ENCODE measurements around the gene CFAP61.

CFAP61 gene

GRCh38 chr20:20251836-20252235 lies 199.5 kb downstream of the CFAP61 start:
- Histone ChIP-seq H3K27me3 (ENCODE audit: insufficient read depth, low read length, poor library complexity, severe bottlenecking) (no peaks in the 10 kb centered on the region), H3K9me3 (ENCODE audit: insufficient read depth, low read depth, low read length) (no peaks in the 10 kb centered on the region), H3K4me3 (ENCODE audit: low read length, poor library complexity, severe bottlenecking) (no peak overlapping the region), H3K4me1 (ENCODE audit: insufficient read depth, low read length, poor library complexity, severe bottlenecking) (no peaks in the 10 kb centered on the region), H3K9ac (ENCODE audit: low read depth, low read length, poor library complexity, severe bottlenecking) (no peak overlapping the region), H3K79me2 (ENCODE audit: insufficient read depth, low read length) (no peaks in the 10 kb centered on the region), H3K9me2 (replicated peaks; ENCODE audit: low read depth, low read length) (no peaks in the 10 kb centered on the region), H3F3A (ENCODE audit: low read depth) (no peaks in the 10 kb centered on the region), H2AFZ (ENCODE audit: low read length) (no peak overlapping the region), H3K4me2 (ENCODE audit: low read depth, low read length, poor library complexity, severe bottlenecking) (no peak overlapping the region), H4K20me1 (ENCODE audit: insufficient read depth, low read length, poor library complexity, severe bottlenecking) (no peaks in the 10 kb centered on the region), H3K36me3 (ENCODE audit: insufficient read depth, low read length) (no peaks in the 10 kb centered on the region)
- TF ChIP-seq EZH2phosphoT487 (IDR thresholded peaks at IDR 0.05; ENCODE audit: borderline replicate concordance): no peak
- TF ChIP-seq CTCF (conservative IDR thresholded peaks at IDR 0.05; ENCODE audit: low read length): no peak

GRCh38 chr20:20253039-20253743 lies 200.9 kb downstream of the CFAP61 start:
- Histone ChIP-seq H3K4me3 (ENCODE audit: low read length, poor library complexity, severe bottlenecking) (no peak overlapping the region), H3K27me3 (ENCODE audit: insufficient read depth, low read length, poor library complexity, severe bottlenecking) (peaks cover under 1% of the 10 kb centered on the region), H2AFZ (ENCODE audit: low read length) (no peak overlapping the region), H3K9ac (ENCODE audit: low read depth, low read length, poor library complexity, severe bottlenecking) (no peak overlapping the region), H3K9me3 (ENCODE audit: insufficient read depth, low read depth, low read length) (no peaks in the 10 kb centered on the region), H3K9me2 (replicated peaks; ENCODE audit: low read depth, low read length) (no peaks in the 10 kb centered on the region), H3K4me1 (ENCODE audit: insufficient read depth, low read length, poor library complexity, severe bottlenecking) (no peaks in the 10 kb centered on the region), H4K20me1 (ENCODE audit: insufficient read depth, low read length, poor library complexity, severe bottlenecking) (no peaks in the 10 kb centered on the region), H3F3A (ENCODE audit: low read depth) (no peaks in the 10 kb centered on the region), H3K79me2 (ENCODE audit: insufficient read depth, low read length) (no peaks in the 10 kb centered on the region), H3K4me2 (ENCODE audit: low read depth, low read length, poor library complexity, severe bottlenecking) (no peak overlapping the region), H3K36me3 (ENCODE audit: insufficient read depth, low read length) (no peaks in the 10 kb centered on the region)
- TF ChIP-seq CTCF (conservative IDR thresholded peaks at IDR 0.05; ENCODE audit: low read length): no peak
- no peak for TF ChIP-seq EZH2phosphoT487 (IDR thresholded peaks at IDR 0.05; ENCODE audit: borderline replicate concordance)

- no peak overlapping the region for H3K4me3 ChIP-seq (ENCODE audit: low read length, poor library complexity, severe bottlenecking)
- no peaks in the 10 kb centered on the region for H3K79me2 ChIP-seq (ENCODE audit: insufficient read depth, low read length)
- no peaks in the 10 kb centered on the region for H3K4me1 ChIP-seq (ENCODE audit: insufficient read depth, low read length, poor library complexity, severe bottlenecking)
- H4K20me1 ChIP-seq (ENCODE audit: insufficient read depth, low read length, poor library complexity, severe bottlenecking): no peaks in the 10 kb centered on the region
- peaks cover 7% of the 10 kb centered on the region for H3K27me3 ChIP-seq (ENCODE audit: insufficient read depth, low read length, poor library complexity, severe bottlenecking)
- no peaks in the 10 kb centered on the region for H3K9me2 ChIP-seq (replicated peaks; ENCODE audit: low read depth, low read length)
- no peak overlapping the region for H3K9ac ChIP-seq (ENCODE audit: low read depth, low read length, poor library complexity, severe bottlenecking)
- TF ChIP-seq EZH2phosphoT487 (IDR thresholded peaks at IDR 0.05; ENCODE audit: borderline replicate concordance): no peak
- TF ChIP-seq CTCF (conservative IDR thresholded peaks at IDR 0.05; ENCODE audit: low read length): no peak
- H3K36me3 ChIP-seq (ENCODE audit: insufficient read depth, low read length): no peaks in the 10 kb centered on the region
- no peaks in the 10 kb centered on the region for H3F3A ChIP-seq (ENCODE audit: low read depth)
- H2AFZ ChIP-seq (ENCODE audit: low read length): no peak overlapping the region
- no peaks in the 10 kb centered on the region for H3K9me3 ChIP-seq (ENCODE audit: insufficient read depth, low read depth, low read length)
- H3K4me2 ChIP-seq (ENCODE audit: low read depth, low read length, poor library complexity, severe bottlenecking): no peak overlapping the region
Measured at GRCh38 chr20:20253744-20254330, 201.5 kb downstream of the CFAP61 start.

Measured in Loucy (cell line).